ENCODE measurements around the gene TREM1. TPM values are rescaled to one million over a fixed set of nuclear protein-coding genes. Genes with fewer than 3 reads are reported as not detected.

Gene TREM1
- total RNA-seq, 1 donor from 2014 or later = 1.6 TPM

Small RNA genes within 50 kb of the gene (small RNA-seq; reads per million reads assigned to genes)
- gene AL391903.2 (ENCODE audit: low replicate concordance) = not detected
- gene AL391903.3 (ENCODE audit: low replicate concordance) = not detected
- gene RNA5SP207 (ENCODE audit: low replicate concordance) = 0.07 reads per million
- gene RNU6-643P (ENCODE audit: low replicate concordance) = not detected

Other genes with a start within 250 kb of the TREM1 start
- 0.30 TPM for gene UNC5CL, start 247.5 kb downstream of the TREM1 start, total RNA-seq
- 0.79 TPM for gene TSPO2, start 244.2 kb downstream of the TREM1 start, total RNA-seq
- gene APOBEC2, start 233.5 kb downstream of the TREM1 start, total RNA-seq = 60.6 TPM
- 12.1 TPM for gene OARD1, start 214.3 kb downstream of the TREM1 start, total RNA-seq
- 27.0 TPM for gene NFYA, start 213.7 kb downstream of the TREM1 start, total RNA-seq
- gene TREML1, start 132.3 kb downstream of the TREM1 start, total RNA-seq = 0.49 TPM
- gene TREM2, start 123.6 kb downstream of the TREM1 start, total RNA-seq = 0.59 TPM
- 0.39 TPM for gene TREML2, start 85.5 kb downstream of the TREM1 start, total RNA-seq
- gene TREML4, start 58.3 kb downstream of the TREM1 start, total RNA-seq = not detected
- not detected for gene NCR2, start 48.9 kb upstream of the TREM1 start, total RNA-seq